Activated effector memory CD4-positive, alpha-beta T cell treated with anti-CD3 and anti-CD28 coated beads, Interleukin-2, amount 50 U/mL, for 16 hours (primary cell): ENCODE results near the gene ETAA1.

Experiments
- DNase-seq: peaks from one replicate; pipeline ENCODE4 v3.0.0-alpha.2; 2020

The ETAA1 gene

DNA sequence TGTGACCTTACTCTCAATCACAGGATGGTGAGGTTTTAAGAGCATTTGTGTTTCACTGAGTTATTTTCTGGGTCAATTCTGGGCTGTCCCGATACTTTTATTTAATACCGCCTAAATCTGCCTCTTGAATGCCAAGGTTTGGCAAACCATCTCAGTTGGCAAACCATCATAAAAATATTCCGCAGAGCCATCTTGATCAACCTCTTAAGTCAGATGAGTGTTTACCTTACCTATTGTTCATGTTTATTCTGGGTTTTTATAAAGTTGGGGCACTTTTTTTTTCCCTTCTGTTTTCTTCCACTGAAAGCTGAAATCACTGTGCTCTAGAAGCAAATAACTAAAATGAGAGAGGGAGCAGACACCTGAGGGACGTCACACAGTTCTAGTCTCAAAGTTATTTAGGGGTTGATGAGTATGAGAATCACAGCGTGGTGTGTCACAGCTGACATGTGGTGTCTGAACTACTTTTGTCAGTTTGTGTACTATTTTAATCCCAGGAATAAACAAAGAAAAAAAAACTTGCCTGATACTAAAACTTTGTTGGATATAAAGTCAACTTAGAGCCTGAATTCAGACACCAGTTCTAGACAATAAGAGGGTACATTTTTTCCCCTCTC is 48.6 kb downstream of the ETAA1 start:
- DNase-seq = no peak

DNA sequence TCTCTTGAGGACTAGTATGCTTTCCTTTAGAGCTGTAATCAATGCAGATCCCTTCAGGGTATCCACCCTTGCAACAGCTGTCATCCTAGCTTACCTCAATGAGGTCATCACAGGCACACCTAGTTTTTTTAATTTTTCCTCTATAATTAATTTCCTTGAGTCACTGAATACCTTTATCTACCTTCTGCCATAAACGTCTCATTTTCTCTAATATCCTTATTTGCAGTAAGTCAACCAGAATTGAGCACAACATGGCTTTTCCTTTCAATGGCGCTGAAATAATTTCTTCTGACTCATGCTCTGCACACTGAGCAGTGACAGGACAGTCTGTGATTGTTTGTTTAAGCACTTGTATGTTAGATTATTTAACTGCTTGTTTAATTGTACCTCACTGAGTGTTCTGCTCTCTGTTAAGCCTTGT is 49.4 kb downstream of the ETAA1 start:
- no peak for DNase-seq

DNA sequence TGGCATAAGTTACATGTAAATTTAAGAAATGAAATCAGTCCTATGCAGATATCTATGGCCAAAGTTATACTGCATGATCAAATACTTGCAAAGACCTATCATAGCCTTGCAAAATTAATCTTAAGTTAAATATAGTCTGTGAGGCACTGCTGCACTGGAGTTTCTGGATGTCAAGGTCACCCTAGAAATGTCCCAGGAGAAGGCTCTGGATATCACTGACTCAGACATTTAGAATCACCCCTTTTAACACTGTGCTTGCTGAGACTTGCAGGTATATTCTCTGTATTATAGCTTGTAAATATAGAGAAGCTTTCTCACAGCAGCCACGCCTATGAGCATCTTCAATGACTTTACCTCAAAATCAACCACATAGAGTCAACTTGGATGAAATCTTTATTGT is 51.5 kb downstream of the ETAA1 start:
- no peak for DNase-seq

DNA sequence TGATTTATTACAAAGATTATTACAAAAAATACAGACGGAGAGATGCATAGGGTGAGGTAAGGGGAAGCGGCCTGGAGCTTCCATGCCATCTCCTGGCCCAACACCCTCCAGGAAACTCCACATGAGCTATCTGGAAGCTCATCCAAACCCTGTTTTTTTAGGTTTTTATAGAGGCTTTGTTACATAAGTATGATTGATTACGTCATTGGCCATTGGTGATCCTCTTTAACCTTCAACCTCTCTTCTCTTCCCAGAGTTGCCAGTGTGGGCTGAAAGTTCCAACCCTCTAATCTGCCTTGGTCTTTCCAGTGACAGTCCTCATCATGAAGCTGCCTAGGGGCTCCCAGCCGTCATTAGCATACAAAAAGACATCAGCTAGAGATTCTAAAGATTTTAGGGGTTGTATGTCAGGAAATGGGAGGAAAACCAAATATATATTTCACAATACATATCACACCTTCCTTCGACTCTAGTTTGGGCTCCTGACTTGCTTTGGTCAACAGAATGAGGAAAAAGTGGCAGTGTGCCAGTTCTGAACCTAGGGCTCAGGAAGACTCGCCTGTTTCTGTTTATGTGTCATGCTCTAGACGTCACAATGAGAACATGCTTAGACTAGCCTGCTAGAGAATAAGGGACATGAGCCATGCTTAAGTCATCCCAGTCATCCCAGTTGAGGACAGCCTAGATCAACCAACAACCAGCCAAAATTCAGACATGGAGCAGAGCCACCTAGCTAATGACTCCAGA is 54.1 kb downstream of the ETAA1 start:
- DNase-seq = no peak

DNA sequence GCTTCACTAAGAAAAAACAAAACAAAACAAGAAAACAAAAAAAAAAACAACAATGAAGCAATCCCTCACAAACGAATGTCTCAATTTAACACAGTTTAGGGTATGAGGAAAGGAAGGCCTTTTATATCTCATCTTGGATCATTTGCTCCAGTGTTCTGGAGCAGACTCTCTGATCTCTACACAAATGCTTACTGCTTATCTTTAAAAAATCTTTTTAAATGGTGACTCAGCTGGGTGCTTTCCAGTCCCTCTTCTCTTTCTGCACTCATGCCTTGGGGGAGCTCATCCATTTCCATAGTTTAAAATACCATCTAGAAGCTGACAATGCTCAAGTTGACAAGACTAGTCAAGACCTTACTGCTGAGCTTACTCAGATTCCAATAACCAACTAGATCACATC is 56.2 kb downstream of the ETAA1 start:
- DNase-seq = no peak

GRCh38 chr2:67455219-67456142 is 58.3 kb downstream of the ETAA1 start:
- DNase-seq = no peak

DNA sequence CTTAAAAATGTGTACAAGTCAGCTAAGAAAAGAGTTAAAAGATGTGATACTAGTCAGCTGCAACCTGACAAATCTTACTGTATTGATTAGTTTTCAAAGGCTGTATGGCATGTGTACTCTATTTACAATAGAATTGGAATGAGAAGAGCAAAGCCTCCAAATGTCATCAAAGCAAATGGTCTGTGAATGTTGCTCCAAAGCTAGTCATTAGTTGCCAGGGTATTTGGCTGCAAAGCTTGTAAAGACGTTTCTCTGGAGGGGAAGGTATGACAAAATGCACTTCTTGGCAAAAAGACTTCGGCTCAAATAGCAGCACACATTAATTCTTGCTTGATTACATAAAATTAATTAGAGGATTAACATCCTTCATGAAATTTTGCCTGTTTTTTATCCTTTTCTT is 59.3 kb downstream of the ETAA1 start:
- no peak for DNase-seq

DNA sequence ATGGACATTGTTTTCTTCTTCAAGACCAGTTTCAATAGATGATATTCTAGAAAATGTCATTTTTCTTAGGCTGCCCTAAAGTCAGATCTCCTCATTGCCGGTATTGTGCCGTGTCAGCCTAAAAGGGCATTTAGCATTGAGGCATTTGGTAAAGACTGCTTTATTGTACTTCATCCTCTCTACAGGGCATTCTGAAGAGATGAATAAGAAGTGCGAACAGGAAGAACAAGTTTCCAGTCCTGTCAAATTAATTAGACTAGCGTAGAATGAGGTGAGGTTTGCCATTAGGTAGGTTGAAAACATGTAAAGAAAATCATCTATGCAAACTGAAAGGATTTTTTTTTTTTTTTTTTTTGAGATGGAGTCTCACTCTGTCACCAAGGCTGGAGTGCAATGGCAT is 60.6 kb downstream of the ETAA1 start:
- DNase-seq = no peak

GRCh38 chr2:67459761-67460160 is 62.6 kb downstream of the ETAA1 start:
- DNase-seq = no peak
